H1 (cell line): ENCODE results near the gene SLC23A2. TPM values are rescaled to one million over a fixed set of nuclear protein-coding genes. Genes with fewer than 3 reads are reported as not detected.

Source experiments
- CTCF ChIA-PET: fragments of 300-600 bp; sonication (Branson Sonifier 250); formaldehyde crosslinking; loops from one replicate; lab custom pipeline; 2021; ENCODE audit not compliant: partially characterized antibody; lab: Charles Lee
- POLR2A ChIA-PET: fragments of 300-600 bp; sonication (Branson Sonifier 250); formaldehyde crosslinking; loops from one replicate; lab custom pipeline; 2021; ENCODE audit warnings: inconsistent platforms; ENCODE audit not compliant: partially characterized antibody; lab: Charles Lee
- DNase-seq, 2 experiments: peaks; one replicate each; pipeline versions ENCODE4 v3.0.0 to v3.0.0-alpha.2; 2010 to 2022; ENCODE audit warnings: low spot score in 2 of 2, low read depth in 1 of 2, mixed read lengths in 1 of 2
- FAIRE-seq: peaks from 2 replicates; lab custom pipeline; 2011; peaks lifted over from hg19 to GRCh38; lab: Jason Lieb, UNC
- H2AFZ ChIP-seq: 2 replicates; pipeline ENCODE4 v1.8.1; 2012; ENCODE audit warnings: low read length, inconsistent platforms
- H2AK5ac ChIP-seq: 2 replicates; pipeline ENCODE4 v1.6.1; 2013; ENCODE audit warnings: low read depth, low read length
- H2BK120ac ChIP-seq: replicated peaks from 2 replicates; pipeline ENCODE3; 2013; ENCODE audit warnings: low read depth, low read length, inconsistent platforms
- H2BK12ac ChIP-seq: 2 replicates; pipeline ENCODE4 v1.6.1; 2013; ENCODE audit warnings: low read depth, low read length
- H2BK15ac ChIP-seq: 2 replicates; pipeline ENCODE4 v1.6.1; 2013; ENCODE audit warnings: low read length
- H2BK20ac ChIP-seq: 2 replicates; pipeline ENCODE4 v1.6.1; 2013; ENCODE audit warnings: low read length
- H2BK5ac ChIP-seq: 2 replicates; pipeline ENCODE4 v1.6.1; 2013; ENCODE audit warnings: low read depth, low read length
- H3K14ac ChIP-seq: 2 replicates; pipeline ENCODE4 v1.6.1; 2013; ENCODE audit warnings: inconsistent platforms; ENCODE audit not compliant: insufficient read length
- H3K18ac ChIP-seq: 2 replicates; pipeline ENCODE4 v1.6.1; 2013; ENCODE audit warnings: low read length; ENCODE audit errors: extremely low read depth
- H3K23ac ChIP-seq: 2 replicates; pipeline ENCODE4 v1.6.1; 2013; ENCODE audit warnings: inconsistent platforms; ENCODE audit not compliant: insufficient read length
- H3K23me2 ChIP-seq: 2 replicates; pipeline ENCODE4 v1.6.1; 2013; ENCODE audit warnings: low read depth, low read length
- H3K27ac ChIP-seq: 2 replicates; pipeline ENCODE4 v1.6.1; 2011; ENCODE audit warnings: low read depth, low read length, inconsistent platforms
- H3K27me3 ChIP-seq, 4 experiments: replicated peaks in 1 of 4; 1 replicate in 1 of 4; 2 replicates in 3 of 4; pipeline versions ENCODE4 v1.6.1 to v1.8.1; 2011 to 2013; ENCODE audit warnings: low read length in 3 of 4, mild to moderate bottlenecking in 3 of 4, inconsistent platforms in 2 of 4, mixed read lengths in 2 of 4, moderate library complexity in 1 of 4; ENCODE audit not compliant: control insufficient read depth in 3 of 4, insufficient read depth in 3 of 4; ENCODE audit errors: extremely low read depth in 1 of 4
- H3K36me3 ChIP-seq, 4 experiments: 2 replicates each; pipeline versions ENCODE4 v1.6.1 to v1.8.1; 2011 to 2013; ENCODE audit warnings: mild to moderate bottlenecking in 4 of 4, low read length in 3 of 4, moderate library complexity in 2 of 4, control low read depth in 1 of 4, inconsistent platforms in 1 of 4; ENCODE audit not compliant: insufficient read depth in 4 of 4, control insufficient read depth in 2 of 4
- H3K4ac ChIP-seq: replicated peaks from 2 replicates; pipeline ENCODE3; 2013; ENCODE audit warnings: low read length, low read depth, mixed read lengths, inconsistent platforms; ENCODE audit not compliant: insufficient read length
- H3K4me1 ChIP-seq, 4 experiments: replicated peaks in 1 of 4; 1 replicate in 1 of 4; 2 replicates in 3 of 4; pipeline versions ENCODE4 v1.6.1 to v1.8.1; 2011 to 2013; ENCODE audit warnings: low read length in 3 of 4, inconsistent platforms in 2 of 4, mixed read lengths in 1 of 4; ENCODE audit not compliant: insufficient read depth in 4 of 4, control insufficient read depth in 3 of 4
- H3K4me2 ChIP-seq, 2 experiments: 2 replicates each; pipeline versions ENCODE4 v1.6.1 to v1.8.1; 2011 to 2013; ENCODE audit warnings: low read depth in 2 of 2, low read length in 2 of 2, control low read depth in 1 of 2, inconsistent platforms in 1 of 2, mild to moderate bottlenecking in 1 of 2; ENCODE audit not compliant: insufficient read depth in 1 of 2
- H3K4me3 ChIP-seq, 4 experiments: fragments of 200-600, 300-600 bp in 1 of 4; sonication (generic), shearing (Covaris generic), sonication (Bioruptor Twin) in 1 of 4; 2 replicates each; pipeline versions ENCODE4 v1.5.1 to v1.8.1; 2011 to 2016; ENCODE audit warnings: low read length in 4 of 4, low read depth in 3 of 4, control low read depth in 2 of 4, inconsistent platforms in 2 of 4, mild to moderate bottlenecking in 2 of 4, mixed read lengths in 1 of 4, moderate library complexity in 1 of 4; ENCODE audit not compliant: insufficient read depth in 2 of 4; ENCODE audit errors: extremely low read depth in 1 of 4
- H3K56ac ChIP-seq: replicated peaks from 2 replicates; pipeline ENCODE3; 2013; ENCODE audit warnings: low read depth, mild to moderate bottlenecking, mixed read lengths, low read length, inconsistent platforms; ENCODE audit not compliant: insufficient read length
- H3K79me1 ChIP-seq: 2 replicates; pipeline ENCODE4 v1.6.1; 2013; ENCODE audit warnings: low read depth, low read length, control low read depth
- H3K79me2 ChIP-seq, 2 experiments: 2 replicates each; pipeline versions ENCODE4 v1.6.1 to v1.8.1; 2012 to 2013; ENCODE audit warnings: low read length in 2 of 2, mild to moderate bottlenecking in 2 of 2, inconsistent platforms in 1 of 2; ENCODE audit not compliant: insufficient read depth in 2 of 2, control insufficient read depth in 1 of 2
- H3K9ac ChIP-seq, 4 experiments: replicated peaks in 1 of 4; 1 replicate in 1 of 4; 2 replicates in 3 of 4; pipeline versions ENCODE4 v1.6.1 to v1.8.1; 2011 to 2013; ENCODE audit warnings: low read depth in 3 of 4, low read length in 3 of 4, control low read depth in 2 of 4, mild to moderate bottlenecking in 2 of 4, moderate library complexity in 2 of 4, inconsistent platforms in 1 of 4; ENCODE audit errors: extremely low read depth in 1 of 4
- H3K9me3 ChIP-seq, 2 experiments: 2 replicates each; pipeline versions ENCODE4 v1.6.1 to v1.8.1; 2012 to 2013; ENCODE audit warnings: mild to moderate bottlenecking in 2 of 2, moderate library complexity in 2 of 2, control low read depth in 1 of 2, inconsistent platforms in 1 of 2, low read depth in 1 of 2, low read length in 1 of 2, mixed read lengths in 1 of 2; ENCODE audit not compliant: insufficient read depth in 2 of 2
- H4K20me1 ChIP-seq, 2 experiments: replicated peaks in 1 of 2; 2 replicates each; pipeline versions ENCODE3 to v1.8.1; 2011 to 2013; ENCODE audit warnings: inconsistent platforms in 2 of 2, low read length in 2 of 2, mild to moderate bottlenecking in 1 of 2; ENCODE audit not compliant: insufficient read depth in 2 of 2, control insufficient read depth in 1 of 2
- H4K5ac ChIP-seq: 2 replicates; pipeline ENCODE4 v1.6.1; 2013; ENCODE audit warnings: low read length, low read depth, mixed read lengths, inconsistent platforms; ENCODE audit not compliant: insufficient read length
- H4K8ac ChIP-seq: 2 replicates; pipeline ENCODE4 v1.8.0; 2013; ENCODE audit warnings: mild to moderate bottlenecking, moderate library complexity, low read length, inconsistent platforms; ENCODE audit not compliant: insufficient read depth; ENCODE audit errors: extremely low read depth
- H4K91ac ChIP-seq: replicated peaks from 2 replicates; pipeline ENCODE3; 2013; ENCODE audit warnings: low read length, mixed read lengths, inconsistent platforms; ENCODE audit not compliant: insufficient read length
- KDM5A ChIP-seq: fragments of 200-600 bp; IDR thresholded peaks from 2 replicates; pipeline ENCODE4 v1.7.1; 2012; ENCODE audit warnings: mild to moderate bottlenecking, low read length, inconsistent platforms, mixed read lengths
- POLR2A ChIP-seq, 2 experiments: IDR thresholded peaks; 1 replicate in 1 of 2; 2 replicates in 1 of 2; pipeline ENCODE4 v1.6.1; 2011; ENCODE audit warnings: low read depth in 2 of 2, low read length in 2 of 2, mild to moderate bottlenecking in 2 of 2; ENCODE audit errors: control extremely low read depth in 1 of 2
- POLR2AphosphoS5 ChIP-seq: IDR thresholded peaks from 2 replicates; pipeline ENCODE4 v1.6.1; 2011; ENCODE audit warnings: low read depth, low read length
- TEAD4 ChIP-seq: IDR thresholded peaks from 2 replicates; pipeline ENCODE4 v1.6.1; 2012; ENCODE audit warnings: low read depth, low read length, inconsistent platforms, mixed read lengths
- WGBS, 2 experiments: shearing (Covaris generic) in 1 of 2; methylation state at CpG; one replicate each; pipeline versions ENCODE4 v1.1.6 to v1.1.7; 2013 to 2015; ENCODE audit warnings: low lambda C conversion rate in 2 of 2, mixed read lengths in 2 of 2, inconsistent platforms in 1 of 2, low coverage in 1 of 2, missing lambda C conversion rate in 1 of 2; ENCODE audit not compliant: insufficient replicate concordance in 2 of 2, insufficient coverage in 1 of 2, insufficient read length in 1 of 2; ENCODE audit errors: extremely low coverage in 1 of 2, missing lambda C conversion rate in 1 of 2; 5-methylcytosine and 5-hydroxymethylcytosine counted together
- polyA plus RNA-seq, 7 experiments: library from polyadenylated mRNA; depleted of rRNA in 3 of 7; stranded (reverse) in 5 of 7; unstranded in 2 of 7; fragments of >200 nt in 5 of 7; fragments of 200-250 nt in 2 of 7; gene quantifications; 1 replicate in 5 of 7; 2 replicates in 1 of 7; 4 replicates in 1 of 7; pipeline versions ENCODE4 v1.2.1 to v1.2.3, GENCODE V29; 2011 to 2013; ENCODE audit warnings: missing spikeins in 2 of 7, mixed read lengths in 2 of 7
- total RNA-seq: library from RNA; stranded (reverse); fragmentation: NEBNext Ultra II Directional; extraction: Animal tissue kit (Norgen Biotek cat#: 25700); gene quantifications from 2 replicates; pipeline ENCODE4 v1.2.1, GENCODE V29; 2021
- TF ChIP-seq, protein P1 (sequence below): IDR thresholded peaks from 2 replicates; pipeline ENCODE4 v1.6.1; 2011; ENCODE audit warnings: low read length, improper control_type of control experiment

SLC23A2 gene
- total and polyA plus RNA-seq, 2 of the 8 experiments (the other 6 are each of a cell fraction or from before 2014, with no cell fraction given) = 17.0 to 18.6 TPM

DNA sequence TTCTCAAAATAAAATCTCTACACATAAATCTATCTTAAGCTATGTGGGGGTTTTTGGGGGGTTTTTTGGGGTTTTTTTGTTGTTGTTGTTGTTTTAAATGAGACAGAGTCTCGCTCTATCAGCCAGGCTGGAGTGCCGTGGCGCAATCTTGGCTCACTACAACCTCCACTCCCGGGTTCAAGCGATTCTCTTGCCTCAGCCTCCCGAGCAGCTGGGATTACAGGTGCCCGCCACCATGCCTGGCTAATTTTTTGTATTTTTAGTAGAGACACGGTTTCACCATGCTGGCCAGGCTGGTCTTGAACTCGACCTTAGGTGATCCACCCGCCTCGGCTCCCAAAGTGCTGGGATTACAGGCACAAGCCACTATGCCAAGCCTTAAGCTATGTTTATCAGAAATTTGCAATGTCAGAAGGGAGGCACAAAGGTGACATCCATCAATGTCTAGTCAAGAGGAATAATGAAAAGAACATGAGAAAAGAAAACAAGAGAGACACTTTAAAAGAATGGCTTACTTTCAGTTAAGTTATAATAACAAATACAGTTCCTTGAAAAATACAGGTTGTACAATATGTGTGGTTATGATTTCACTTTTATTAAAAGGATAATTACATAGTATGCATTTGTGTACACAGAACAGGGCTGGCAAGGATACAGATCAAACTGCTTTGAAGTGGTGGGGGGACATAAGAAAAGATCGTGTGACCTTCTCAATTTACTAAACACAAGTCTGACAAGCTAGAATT, 28.6 kb downstream of the SLC23A2 start:
- TF ChIP-seq, protein P1, sequence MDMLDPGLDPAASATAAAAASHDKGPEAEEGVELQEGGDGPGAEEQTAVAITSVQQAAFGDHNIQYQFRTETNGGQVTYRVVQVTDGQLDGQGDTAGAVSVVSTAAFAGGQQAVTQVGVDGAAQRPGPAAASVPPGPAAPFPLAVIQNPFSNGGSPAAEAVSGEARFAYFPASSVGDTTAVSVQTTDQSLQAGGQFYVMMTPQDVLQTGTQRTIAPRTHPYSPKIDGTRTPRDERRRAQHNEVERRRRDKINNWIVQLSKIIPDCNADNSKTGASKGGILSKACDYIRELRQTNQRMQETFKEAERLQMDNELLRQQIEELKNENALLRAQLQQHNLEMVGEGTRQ = no peak
- TF ChIP-seq KDM5A (no peak), TEAD4 (no peak), POLR2A (IDR thresholded peaks at IDR 0.05; ENCODE audit: control extremely low read depth in 1 of 2, low read depth in 2 of 2, low read length in 2 of 2) (no peak), POLR2AphosphoS5 (no peak)

More for the DNA sequence above, 28.6 kb downstream of the SLC23A2 start:
- Histone ChIP-seq H2BK12ac (no peak overlapping the region), H3K79me1 (no peaks in the 10 kb centered on the region), H2BK15ac (no peak overlapping the region), H2BK120ac (no peak overlapping the region), H3K79me2 (peaks cover 0 to 9% of the 10 kb centered on the region in 2 experiments; a peak in 1 of 4 replicates), H4K20me1 (no peaks in the 10 kb centered on the region), H3K4me2 (no peak overlapping the region), H3K9ac (no peak overlapping the region), H3K18ac (no peak overlapping the region), H3K23me2 (no peaks in the 10 kb centered on the region), H3K4ac (no peak overlapping the region), H3K4me3 (no peak overlapping the region), H3K27me3 (peaks cover 0 to 1% (median 0%) of the 10 kb centered on the region in 4 experiments; a peak in 1 of 7 replicates), H4K5ac (no peak overlapping the region), H2BK5ac (no peak overlapping the region), H3K36me3 (no peaks in the 10 kb centered on the region; a peak in 2 of 8 replicates), H2AK5ac (no peak overlapping the region), H2BK20ac (no peak overlapping the region), H2AFZ (no peak overlapping the region), H3K27ac (no peak overlapping the region), H3K23ac (no peak overlapping the region), H4K8ac (no peak overlapping the region), H3K4me1 (no peaks in the 10 kb centered on the region), H3K14ac (no peak overlapping the region), H3K9me3 (no peaks in the 10 kb centered on the region), H3K56ac (no peak overlapping the region), H4K91ac (no peak overlapping the region)
- ChIA-PET POLR2A (interaction anchor here (0.9 kb wide), 1 partner anchor 284 kb away, joined by 3 read pairs; no protein-coding TSS in a partner anchor), CTCF (interaction anchor here (0.5 to 2.2 kb wide), 8 partner anchors 11 to 214 kb away, joined by 3 to 10 read pairs (median 3); no protein-coding TSS in a partner anchor)
- no peak for FAIRE-seq
- no peak for DNase-seq
- WGBS, 2 experiments = 86% methylated on average over 12 of the region's 12 CpGs; no CpG with 5 or more reads in 1 of the 2 experiments
